ENCODE results near the gene DLG2.

DNA sequence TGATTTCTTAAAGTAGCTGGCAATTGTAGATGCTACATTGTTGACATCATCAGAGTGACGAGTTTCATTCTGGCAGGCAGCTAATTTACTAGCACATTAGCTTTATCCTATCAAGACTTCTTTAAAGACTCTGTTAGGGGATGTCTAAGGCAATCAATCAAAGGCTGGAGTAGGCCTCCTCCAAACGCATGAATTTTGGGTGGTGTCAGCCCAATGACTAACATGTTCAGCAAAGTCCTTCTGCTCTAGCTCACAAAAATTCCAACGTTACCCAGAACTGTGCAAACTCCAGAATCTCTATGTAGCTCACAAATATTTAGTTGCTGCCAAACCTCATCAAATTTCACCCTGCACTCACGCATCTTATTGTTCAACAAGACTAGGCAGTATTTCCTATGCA, 395.6 kb downstream of the DLG2 start:
- no peak for TF ChIP-seq POLR2A (IDR thresholded peaks at IDR 0.05)
- TF ChIP-seq, protein P1, sequence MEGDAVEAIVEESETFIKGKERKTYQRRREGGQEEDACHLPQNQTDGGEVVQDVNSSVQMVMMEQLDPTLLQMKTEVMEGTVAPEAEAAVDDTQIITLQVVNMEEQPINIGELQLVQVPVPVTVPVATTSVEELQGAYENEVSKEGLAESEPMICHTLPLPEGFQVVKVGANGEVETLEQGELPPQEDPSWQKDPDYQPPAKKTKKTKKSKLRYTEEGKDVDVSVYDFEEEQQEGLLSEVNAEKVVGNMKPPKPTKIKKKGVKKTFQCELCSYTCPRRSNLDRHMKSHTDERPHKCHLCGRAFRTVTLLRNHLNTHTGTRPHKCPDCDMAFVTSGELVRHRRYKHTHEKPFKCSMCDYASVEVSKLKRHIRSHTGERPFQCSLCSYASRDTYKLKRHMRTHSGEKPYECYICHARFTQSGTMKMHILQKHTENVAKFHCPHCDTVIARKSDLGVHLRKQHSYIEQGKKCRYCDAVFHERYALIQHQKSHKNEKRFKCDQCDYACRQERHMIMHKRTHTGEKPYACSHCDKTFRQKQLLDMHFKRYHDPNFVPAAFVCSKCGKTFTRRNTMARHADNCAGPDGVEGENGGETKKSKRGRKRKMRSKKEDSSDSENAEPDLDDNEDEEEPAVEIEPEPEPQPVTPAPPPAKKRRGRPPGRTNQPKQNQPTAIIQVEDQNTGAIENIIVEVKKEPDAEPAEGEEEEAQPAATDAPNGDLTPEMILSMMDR (IDR thresholded peaks at IDR 0.05 in 4 of 5, conservative IDR thresholded peaks at IDR 0.05 in 1 of 5), result no peak
